Measurements from ENCODE around the gene NTRK3.
A peak's percentile ranks its signal among the peaks of the same experiment; 100 is the strongest.

Gene NTRK3

DNA sequence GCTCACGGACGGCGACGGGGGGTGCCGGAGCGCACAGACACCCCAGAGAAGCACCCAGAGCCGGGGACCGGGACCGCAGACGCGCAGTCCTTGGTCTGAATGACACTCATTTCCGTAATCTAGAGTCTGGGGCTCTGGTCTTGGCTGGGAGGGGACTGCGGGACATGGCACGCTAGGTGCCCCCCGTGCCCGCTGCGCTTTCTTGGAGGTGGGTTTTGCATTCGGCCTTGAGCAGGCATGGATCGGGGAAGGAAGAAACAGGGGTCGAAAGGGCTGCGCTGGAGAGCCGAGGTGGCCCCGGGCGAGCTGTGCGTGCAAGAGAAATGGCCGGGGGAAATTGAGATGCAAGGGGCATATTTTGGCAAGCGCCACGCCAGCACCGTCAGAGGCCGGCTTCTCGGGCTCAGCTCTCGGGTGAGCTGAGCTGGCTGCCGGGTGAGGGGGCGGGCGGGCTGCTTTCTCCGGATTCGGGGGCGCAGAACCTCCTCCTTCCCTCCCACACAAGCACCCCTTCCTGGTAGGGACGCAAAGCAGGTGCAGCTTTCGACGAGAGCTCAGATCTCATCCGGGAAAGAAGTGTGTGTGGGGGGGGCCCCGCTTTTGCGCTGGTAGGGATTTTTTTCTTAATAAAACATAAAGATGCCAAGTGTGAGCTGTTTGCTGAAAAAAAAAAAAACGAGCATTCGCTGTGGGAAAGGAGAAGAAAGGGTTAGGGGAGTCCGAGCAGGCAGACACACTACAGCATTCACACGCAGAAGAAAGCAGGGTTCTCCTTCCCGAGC is 963 bp upstream of the NTRK3 start:
- DNase-seq, result no peak

GRCh38 chr15:88255484-88256278 is 858 bp downstream of the NTRK3 start:
- no peak for DNase-seq

DNA sequence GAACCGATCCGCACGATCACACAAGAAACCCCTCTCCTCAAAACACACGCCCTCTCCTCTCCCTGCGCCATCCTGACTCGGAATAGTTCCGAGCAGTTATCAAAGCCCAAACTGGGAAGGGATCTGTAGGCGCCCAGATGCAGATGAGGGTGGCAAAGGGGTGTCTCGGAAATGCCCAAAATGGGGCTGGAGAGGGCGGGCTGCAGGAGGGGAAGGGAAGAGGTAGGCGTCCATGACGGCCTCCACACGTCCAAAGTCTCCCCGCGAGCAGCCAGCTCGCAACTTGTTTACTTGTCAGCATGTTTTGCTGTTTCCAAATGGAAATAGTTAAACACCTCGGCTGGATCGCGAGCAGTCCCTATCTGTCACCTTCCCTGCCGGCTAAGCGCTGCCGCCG is 1.5 kb downstream of the NTRK3 start:
- DNase-seq, result no peak

- no peak for DNase-seq
These were observed 4.1 kb downstream of the NTRK3 start for GRCh38 chr15:88252441-88252840.

DNA sequence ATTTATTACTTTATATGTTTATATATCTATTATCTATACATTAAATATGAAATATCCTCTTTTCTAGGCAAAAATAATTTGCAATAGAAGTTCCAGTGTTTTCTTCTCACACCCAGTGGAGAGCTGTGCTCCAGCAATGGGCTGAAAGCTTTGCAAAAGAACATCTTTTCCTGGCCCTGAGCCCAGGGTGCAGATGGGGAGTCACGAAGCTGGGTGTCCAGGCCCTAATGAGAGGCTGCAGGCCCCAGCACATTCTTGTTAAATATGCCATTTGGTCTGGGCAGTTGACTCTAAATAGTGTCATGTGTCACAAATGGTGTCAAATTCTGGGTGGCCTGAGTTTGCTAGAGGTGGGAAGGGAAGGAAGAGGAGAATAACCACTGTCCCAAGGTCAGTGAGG is 5.7 kb downstream of the NTRK3 start:
- no peak for DNase-seq

GRCh38 chr15:88249220-88249619 is 7.3 kb downstream of the NTRK3 start:
- no peak for DNase-seq

- DNase-seq, result no peak
These were observed 8.6 kb downstream of the NTRK3 start for GRCh38 chr15:88247914-88248313.

DNA sequence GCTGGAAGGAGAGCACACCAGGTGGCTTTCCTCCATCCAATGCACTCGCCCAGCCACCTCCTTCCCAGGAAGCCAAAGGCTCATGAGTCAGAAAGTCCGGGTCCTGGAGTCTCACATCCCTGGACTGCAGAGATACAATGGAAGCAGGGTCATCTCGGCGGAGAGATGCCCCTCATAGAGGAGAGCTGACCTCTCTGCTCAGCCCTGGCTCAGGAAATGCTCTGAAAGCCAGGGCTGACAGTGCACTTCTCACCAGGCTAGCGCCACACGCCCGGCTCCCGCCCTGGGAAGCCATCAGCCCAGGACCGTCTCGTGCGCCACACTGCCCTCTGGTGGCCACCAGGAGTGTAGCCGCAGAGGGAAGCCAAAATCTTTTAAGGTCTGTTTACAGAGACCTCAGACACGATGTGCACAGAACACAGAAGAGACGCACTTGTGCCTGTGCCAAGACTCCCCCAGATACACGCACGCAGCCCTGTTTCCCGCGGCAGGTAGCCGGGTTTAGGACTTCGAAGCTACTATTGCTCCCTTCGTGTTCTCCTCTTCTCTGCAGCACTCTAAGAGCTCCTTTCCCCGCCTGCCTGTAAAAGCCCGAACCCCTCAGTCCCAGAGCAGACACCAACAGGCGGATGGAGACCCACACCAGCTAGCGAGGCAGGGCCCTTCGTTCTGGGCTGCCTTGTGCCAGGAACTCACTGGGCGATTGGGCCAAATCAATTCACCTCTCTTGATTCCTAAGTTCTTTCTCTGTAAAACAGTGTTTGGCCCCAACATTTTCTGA is 9.7 kb downstream of the NTRK3 start:
- DNase-seq, result peak; percentile 34

DNA sequence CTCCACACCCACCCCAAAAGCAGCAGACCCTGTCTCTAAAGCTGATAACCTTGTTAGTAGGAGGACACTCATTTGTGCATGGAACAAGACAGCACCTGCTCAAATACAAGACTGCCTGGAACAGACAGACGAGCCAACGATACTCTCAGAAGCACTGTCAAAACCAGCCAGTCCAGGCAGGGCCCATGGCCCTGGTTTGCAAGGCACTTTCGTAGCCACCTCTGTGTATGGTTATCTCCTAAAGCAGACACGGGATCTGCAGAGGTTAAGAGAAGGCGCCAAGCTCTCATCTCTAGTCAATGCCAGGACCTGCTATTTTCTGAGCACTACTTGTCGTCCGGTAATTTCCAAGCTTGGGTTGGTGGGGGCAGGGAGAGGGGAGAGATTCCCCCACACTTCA is 10.5 kb downstream of the NTRK3 start:
- DNase-seq, result no peak

DNA sequence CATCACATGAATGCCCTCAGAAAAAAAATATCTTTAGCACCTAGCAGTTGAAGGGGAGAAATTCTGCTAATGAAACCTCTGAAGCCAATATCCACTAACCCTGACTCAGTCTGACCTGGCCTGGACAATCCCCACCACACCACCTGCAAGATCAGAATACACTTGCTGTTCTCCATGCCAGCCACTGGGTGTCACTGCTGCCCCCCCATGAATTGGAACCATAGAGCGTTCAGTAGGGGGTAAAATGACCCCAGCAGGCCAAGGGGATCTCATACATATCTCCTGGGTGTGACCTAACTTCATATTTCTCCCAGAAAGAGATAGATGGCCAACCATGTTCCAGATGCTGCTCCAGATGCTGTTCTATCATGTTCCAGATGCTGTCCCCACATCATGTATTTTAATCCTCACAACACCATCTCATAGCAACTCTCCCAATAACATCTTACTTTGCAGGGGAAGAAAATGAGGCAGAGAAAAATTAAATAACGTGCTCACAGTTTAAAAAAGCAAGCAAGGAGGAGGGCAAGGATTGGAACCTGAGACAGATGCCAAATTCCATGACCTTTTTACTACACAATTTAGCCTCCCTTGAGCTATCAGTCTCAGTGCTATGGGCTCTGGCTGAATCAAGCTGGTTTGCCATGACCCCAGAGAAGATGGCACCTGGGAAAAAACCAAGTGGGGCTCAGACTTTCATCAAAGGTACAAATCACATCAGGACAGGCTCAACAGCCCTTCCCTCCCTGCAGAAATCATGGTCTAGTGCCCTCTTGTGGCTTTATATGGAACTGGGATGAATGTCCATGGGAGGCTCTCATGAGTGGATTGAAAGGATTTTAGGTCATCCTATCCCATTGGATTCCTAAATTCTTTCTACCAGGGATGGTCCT is 12.4 kb downstream of the NTRK3 start:
- no peak for DNase-seq

DNA sequence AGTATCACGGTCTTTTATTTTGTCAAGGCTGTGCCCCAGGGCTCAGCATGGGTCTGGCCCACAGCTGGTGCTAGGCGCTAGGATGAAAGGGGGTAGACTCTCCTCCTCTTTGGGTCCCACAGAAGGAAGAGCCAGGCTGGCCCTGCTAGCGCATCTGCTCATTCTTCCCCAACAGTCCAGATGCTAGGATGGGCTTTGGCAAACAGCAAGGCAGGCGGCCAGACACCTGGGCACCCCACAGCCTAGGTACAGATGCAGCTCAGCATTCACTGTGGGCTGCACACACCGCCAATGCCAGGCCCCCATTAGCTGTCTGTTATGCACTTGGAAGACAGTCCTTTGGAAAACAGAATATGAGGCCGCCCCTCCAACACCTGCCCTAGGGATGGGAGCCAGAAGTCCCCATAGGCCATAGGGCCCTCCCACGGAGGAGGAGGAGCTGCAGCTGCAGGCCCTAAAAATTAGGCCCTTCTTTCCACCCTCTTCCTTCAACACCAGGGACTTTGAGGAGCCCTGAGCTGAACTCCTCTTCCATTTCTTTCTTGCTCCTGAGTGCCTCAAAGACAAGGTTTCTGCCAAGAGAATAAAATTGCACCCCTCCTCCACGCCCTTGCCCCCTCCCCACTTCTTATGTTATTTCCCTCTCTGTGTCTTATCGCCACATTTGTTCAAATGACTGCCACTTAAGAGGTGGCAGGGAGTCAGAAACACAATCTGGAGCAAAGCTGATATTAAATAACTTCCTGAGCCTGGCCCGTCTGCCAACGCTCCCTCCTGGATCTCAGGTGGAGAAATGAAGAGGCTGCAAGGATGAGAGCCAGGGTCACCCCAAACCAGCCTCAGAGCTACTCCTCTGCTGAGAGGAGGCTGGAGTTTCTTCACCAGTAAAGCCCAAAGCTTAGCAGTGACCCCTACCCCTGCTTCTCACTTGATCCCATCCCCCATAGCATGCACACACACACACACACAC is 13.7 kb downstream of the NTRK3 start:
- DNase-seq, result no peak

DNA sequence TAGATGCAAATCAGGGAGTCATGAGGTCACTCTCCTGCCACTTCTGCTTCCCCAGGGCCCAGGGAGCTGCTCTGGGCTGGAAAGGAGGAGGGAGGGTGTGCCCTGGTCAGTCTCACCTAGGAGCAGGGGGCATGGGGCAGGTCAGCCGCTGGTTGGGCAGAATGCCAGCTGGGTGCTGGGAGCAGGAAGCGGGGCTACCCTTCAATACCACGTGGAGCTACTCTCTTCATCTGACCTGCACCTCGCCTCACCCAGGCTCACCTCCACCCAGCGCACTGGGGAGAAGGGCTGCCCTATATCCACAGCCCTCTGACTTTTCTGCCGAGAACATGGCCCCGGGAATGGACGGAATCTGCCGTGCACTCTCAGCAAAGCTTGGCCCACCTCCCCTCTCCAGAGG is 15.1 kb downstream of the NTRK3 start:
- no peak for DNase-seq

DNA sequence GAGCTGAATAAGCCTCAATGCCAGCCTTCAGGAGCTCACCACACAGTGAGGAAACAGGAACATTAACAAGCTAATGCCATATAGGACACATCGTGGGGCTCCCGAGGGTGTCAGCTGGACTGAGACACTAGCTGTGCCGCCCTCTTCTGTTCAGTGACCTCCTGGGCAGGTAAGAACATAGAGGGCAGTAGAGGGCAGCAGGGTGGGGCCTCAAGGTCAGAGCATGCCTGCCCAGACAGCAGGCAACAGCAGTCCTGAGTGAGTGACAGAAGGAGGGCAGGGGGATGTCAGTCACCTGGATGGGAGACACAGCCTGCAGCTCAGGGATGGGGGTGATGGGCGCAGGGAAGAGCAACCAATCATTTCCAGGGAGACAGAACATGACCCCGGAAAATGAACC is 15.5 kb downstream of the NTRK3 start:
- DNase-seq, result no peak

DNA sequence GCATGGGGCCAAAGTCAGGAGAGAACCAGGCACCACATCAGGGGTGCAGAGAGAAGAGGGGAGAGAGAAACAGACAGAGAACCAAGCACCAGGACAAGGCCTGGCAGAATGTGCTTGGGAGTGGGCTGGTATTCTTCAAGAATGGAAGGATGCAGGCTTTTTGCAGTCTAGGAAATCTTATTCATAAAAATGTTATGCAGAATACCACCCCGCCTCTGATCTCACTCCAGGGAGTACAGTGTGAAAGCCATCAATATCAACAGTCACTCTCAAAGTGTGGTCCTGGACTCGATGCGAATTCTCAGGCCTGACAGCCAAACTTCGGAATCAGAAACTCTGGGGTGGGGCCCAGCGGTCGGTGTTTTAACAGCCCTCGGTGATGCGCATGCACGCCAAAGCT is 16.9 kb downstream of the NTRK3 start:
- no peak for DNase-seq

- no peak for DNase-seq
These were observed 17.7 kb downstream of the NTRK3 start for GRCh38 chr15:88238618-88239430.

- DNase-seq, result no peak
These were observed 21.8 kb downstream of the NTRK3 start for GRCh38 chr15:88234711-88235110.

DNA sequence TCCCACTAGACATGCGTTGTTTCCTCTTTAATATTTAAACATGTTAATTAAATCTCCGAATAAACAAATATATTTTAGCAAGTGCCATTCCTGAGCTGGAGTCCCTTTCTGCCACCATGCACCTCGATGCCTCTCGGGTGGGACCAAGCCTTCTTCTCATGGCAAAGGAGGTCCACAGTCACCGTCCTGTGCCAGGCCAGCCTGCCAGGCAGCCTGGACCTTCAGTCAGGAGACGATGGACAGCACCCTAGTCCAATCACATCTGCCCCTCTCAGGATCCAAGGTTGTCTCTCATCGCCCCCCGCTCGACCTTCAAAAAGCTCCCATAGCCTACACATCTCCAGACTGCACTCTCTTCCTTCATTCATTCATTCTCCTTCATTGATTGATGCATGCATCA is 22.6 kb downstream of the NTRK3 start:
- no peak for DNase-seq

GRCh38 chr15:88232771-88233201 is 23.8 kb downstream of the NTRK3 start:
- no peak for DNase-seq

GRCh38 chr15:88231909-88232644 is 24.5 kb downstream of the NTRK3 start:
- DNase-seq, result no peak

GRCh38 chr15:88230823-88231222 is 25.7 kb downstream of the NTRK3 start:
- no peak for DNase-seq

Measured in NCI-H2029 treated with DMSO at 0.1 percent for 48 hours (cell line).